ENCODE measurements around the gene GGCX. TPM values are rescaled to one million over a fixed set of nuclear protein-coding genes. Genes with fewer than 3 reads are reported as not detected.
A peak's percentile ranks its signal among the peaks of the same experiment; 100 is the strongest.

Gene GGCX
- total and polyA plus RNA-seq, 2 of the 13 experiments (the other 11 are each of a cell fraction or from before 2014, with no cell fraction given), result 72.5 to 103 TPM

DNA sequence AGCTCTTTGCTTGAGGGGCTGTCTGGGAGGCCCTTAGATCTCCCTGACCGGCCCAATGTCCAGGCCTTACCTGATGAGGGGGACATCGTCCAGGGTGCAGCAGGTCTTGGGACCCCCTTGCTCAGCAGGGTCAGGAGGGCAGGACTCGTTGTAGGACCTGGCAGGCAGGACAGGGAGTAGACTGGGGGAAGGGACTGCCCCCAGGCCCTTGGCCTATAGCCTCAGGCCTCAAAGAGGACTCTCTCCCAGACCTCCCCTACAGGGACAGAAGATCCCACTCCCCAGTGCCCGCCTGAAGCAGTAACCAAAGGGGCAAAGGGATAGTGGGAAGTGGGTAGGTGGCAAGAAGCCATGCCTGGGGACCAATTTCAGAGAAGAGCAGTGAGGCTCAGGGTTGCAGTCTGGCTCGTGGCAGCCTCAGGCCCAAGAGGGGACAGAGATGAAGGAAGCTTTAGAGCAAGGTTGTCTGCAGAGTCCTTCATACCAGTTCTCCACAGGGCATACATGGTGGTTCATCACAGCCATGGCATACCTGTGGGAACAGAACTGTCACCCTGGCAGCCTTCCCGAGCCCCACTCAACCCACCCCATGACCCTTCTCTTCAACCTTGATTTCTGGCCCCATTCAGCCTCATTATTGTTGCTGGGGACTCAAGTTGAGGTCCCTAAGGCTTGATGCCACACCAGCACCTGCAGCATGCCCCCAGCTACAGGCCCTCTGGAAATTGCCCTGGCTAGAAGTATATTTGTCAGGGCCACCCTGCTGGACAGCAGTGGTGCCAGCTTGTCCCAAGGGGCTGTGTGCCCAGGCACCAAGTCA lies 39.9 kb upstream of the GGCX start (continued):
- TF ChIP-seq CHCHD3 (CRISPR knock-in tag; IDR thresholded peaks at IDR 0.05), result no peak
- no peak for TF ChIP-seq ISX (CRISPR knock-in tag; conservative IDR thresholded peaks at IDR 0.05)
- no peak for TF ChIP-seq ZFP82 (CRISPR knock-in tag; IDR thresholded peaks at IDR 0.05; ENCODE audit: borderline replicate concordance)
- TF ChIP-seq, protein P1, sequence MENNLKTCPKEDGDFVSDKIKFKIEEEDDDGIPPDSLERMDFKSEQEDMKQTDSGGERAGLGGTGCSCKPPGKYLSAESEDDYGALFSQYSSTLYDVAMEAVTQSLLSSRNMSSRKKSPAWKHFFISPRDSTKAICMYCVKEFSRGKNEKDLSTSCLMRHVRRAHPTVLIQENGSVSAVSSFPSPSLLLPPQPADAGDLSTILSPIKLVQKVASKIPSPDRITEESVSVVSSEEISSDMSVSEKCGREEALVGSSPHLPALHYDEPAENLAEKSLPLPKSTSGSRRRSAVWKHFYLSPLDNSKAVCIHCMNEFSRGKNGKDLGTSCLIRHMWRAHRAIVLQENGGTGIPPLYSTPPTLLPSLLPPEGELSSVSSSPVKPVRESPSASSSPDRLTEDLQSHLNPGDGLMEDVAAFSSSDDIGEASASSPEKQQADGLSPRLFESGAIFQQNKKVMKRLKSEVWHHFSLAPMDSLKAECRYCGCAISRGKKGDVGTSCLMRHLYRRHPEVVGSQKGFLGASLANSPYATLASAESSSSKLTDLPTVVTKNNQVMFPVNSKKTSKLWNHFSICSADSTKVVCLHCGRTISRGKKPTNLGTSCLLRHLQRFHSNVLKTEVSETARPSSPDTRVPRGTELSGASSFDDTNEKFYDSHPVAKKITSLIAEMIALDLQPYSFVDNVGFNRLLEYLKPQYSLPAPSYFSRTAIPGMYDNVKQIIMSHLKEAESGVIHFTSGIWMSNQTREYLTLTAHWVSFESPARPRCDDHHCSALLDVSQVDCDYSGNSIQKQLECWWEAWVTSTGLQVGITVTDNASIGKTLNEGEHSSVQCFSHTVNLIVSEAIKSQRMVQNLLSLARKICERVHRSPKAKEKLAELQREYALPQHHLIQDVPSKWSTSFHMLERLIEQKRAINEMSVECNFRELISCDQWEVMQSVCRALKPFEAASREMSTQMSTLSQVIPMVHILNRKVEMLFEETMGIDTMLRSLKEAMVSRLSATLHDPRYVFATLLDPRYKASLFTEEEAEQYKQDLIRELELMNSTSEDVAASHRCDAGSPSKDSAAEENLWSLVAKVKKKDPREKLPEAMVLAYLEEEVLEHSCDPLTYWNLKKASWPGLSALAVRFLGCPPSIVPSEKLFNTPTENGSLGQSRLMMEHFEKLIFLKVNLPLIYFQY (CRISPR knock-in tag; IDR thresholded peaks at IDR 0.05; ENCODE audit: borderline replicate concordance), result no peak
- TF ChIP-seq, protein P2, sequence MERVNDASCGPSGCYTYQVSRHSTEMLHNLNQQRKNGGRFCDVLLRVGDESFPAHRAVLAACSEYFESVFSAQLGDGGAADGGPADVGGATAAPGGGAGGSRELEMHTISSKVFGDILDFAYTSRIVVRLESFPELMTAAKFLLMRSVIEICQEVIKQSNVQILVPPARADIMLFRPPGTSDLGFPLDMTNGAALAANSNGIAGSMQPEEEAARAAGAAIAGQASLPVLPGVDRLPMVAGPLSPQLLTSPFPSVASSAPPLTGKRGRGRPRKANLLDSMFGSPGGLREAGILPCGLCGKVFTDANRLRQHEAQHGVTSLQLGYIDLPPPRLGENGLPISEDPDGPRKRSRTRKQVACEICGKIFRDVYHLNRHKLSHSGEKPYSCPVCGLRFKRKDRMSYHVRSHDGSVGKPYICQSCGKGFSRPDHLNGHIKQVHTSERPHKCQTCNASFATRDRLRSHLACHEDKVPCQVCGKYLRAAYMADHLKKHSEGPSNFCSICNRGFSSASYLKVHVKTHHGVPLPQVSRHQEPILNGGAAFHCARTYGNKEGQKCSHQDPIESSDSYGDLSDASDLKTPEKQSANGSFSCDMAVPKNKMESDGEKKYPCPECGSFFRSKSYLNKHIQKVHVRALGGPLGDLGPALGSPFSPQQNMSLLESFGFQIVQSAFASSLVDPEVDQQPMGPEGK (CRISPR knock-in tag; IDR thresholded peaks at IDR 0.05), result no peak
- TF ChIP-seq POLR2G (IDR thresholded peaks at IDR 0.05; ENCODE audit: low read depth, low read length), result 0 out of 2 replicates have a peak, but pooled peaks have one; percentile 38
- TF ChIP-seq ZNF839 (CRISPR knock-in tag; IDR thresholded peaks at IDR 0.05; ENCODE audit: borderline replicate concordance), result no peak
- TF ChIP-seq, protein P3, sequence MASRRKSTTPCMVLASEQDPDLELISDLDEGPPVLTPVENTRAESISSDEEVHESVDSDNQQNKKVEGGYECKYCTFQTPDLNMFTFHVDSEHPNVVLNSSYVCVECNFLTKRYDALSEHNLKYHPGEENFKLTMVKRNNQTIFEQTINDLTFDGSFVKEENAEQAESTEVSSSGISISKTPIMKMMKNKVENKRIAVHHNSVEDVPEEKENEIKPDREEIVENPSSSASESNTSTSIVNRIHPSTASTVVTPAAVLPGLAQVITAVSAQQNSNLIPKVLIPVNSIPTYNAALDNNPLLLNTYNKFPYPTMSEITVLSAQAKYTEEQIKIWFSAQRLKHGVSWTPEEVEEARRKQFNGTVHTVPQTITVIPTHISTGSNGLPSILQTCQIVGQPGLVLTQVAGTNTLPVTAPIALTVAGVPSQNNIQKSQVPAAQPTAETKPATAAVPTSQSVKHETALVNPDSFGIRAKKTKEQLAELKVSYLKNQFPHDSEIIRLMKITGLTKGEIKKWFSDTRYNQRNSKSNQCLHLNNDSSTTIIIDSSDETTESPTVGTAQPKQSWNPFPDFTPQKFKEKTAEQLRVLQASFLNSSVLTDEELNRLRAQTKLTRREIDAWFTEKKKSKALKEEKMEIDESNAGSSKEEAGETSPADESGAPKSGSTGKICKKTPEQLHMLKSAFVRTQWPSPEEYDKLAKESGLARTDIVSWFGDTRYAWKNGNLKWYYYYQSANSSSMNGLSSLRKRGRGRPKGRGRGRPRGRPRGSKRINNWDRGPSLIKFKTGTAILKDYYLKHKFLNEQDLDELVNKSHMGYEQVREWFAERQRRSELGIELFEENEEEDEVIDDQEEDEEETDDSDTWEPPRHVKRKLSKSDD (CRISPR knock-in tag; IDR thresholded peaks at IDR 0.05; ENCODE audit: low read depth), result no peak
- TF ChIP-seq SMARCE1 (IDR thresholded peaks at IDR 0.05; ENCODE audit: borderline replicate concordance), result no peak
- TF ChIP-seq, protein P4, sequence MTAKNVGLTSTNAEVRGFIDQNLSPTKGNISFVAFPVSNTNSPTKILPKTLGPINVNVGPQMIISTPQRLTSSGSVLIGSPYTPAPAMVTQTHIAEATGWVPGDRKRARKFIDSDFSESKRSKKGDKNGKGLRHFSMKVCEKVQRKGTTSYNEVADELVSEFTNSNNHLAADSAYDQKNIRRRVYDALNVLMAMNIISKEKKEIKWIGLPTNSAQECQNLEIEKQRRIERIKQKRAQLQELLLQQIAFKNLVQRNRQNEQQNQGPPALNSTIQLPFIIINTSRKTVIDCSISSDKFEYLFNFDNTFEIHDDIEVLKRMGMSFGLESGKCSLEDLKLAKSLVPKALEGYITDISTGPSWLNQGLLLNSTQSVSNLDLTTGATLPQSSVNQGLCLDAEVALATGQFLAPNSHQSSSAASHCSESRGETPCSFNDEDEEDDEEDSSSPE (CRISPR knock-in tag; IDR thresholded peaks at IDR 0.05), result no peak
- no peak for TF ChIP-seq KLF16 (CRISPR knock-in tag; IDR thresholded peaks at IDR 0.05)
- TF ChIP-seq NFYB (CRISPR knock-in tag; IDR thresholded peaks at IDR 0.05), result no peak
- no peak for TF ChIP-seq ZNF33A (CRISPR knock-in tag; IDR thresholded peaks at IDR 0.05; ENCODE audit: borderline replicate concordance)
- no peak for TF ChIP-seq ZFP36L2 (CRISPR knock-in tag; IDR thresholded peaks at IDR 0.05)
- no peak for TF ChIP-seq ZFP90 (CRISPR knock-in tag; IDR thresholded peaks at IDR 0.05; ENCODE audit: borderline replicate concordance)
- no peak for TF ChIP-seq ZNF292 (CRISPR knock-in tag; IDR thresholded peaks at IDR 0.05; ENCODE audit: borderline replicate concordance, low read depth)

Measured in HepG2 (cell line).